ENCODE measurements around the gene RFTN1. TPM values are rescaled to one million over a fixed set of nuclear protein-coding genes. Genes with fewer than 3 reads are reported as not detected.

Gene RFTN1
- total and polyA plus RNA-seq, 12 donors, result 8.3 to 35.7 (median 17.4) TPM

DNA sequence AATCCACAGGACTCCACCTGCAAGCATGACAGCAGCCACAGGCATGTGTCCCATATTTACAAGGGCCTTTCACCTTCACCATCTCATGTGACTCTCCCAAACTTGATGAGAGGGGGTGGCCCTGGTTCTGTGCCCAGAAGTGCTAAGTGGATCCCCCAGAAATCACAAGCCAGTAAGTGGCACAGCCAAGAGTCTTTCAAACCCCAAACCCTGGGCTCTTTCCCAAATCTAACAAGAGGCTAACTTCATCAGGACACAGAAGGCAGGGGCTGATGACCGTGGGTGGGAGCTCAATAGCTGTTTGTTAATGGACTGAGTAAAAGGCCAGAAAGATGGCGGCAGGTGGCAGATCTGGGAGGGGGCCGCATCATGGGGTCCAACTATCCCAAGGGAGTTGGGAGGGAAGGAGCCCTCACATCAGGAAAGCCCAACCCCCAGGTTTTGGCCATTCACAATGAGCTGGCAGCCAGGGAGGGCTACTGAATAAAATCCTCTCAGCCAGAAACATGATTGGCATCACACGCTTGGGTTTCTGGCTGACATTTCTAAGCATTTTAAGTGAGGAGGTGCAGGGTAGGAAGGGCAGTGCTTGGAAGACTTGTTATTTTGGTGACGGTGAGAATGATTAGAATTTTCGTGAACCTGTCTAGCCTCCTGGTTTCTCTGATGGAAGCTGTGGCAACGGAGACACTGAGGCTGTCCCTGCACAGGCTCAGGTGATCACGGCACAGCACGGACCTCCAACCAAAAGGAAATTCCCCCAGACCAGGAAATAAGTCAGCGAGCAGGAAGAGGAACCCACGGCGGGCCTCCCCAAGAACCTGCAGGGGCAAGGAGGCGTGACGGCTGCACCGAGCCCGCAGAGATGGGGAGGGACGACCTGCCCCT is 139.2 kb downstream of the RFTN1 start:
- intact Hi-C loops (cut with DNase I), result no loop called here
- H3K27ac ChIP-seq, result peak overlapping the region in 1 of 5 donors; percentile 55
- WGBS, 4 donors, result 78 to 85% (median 82%) methylated on average over 15 to 17 of the region's 17 CpGs
- H3K36me3 ChIP-seq (replicated peaks in 1 of 2), result peaks cover 0 to 11% of the 10 kb centered on the region in 2 donors
- TF ChIP-seq, protein P1, sequence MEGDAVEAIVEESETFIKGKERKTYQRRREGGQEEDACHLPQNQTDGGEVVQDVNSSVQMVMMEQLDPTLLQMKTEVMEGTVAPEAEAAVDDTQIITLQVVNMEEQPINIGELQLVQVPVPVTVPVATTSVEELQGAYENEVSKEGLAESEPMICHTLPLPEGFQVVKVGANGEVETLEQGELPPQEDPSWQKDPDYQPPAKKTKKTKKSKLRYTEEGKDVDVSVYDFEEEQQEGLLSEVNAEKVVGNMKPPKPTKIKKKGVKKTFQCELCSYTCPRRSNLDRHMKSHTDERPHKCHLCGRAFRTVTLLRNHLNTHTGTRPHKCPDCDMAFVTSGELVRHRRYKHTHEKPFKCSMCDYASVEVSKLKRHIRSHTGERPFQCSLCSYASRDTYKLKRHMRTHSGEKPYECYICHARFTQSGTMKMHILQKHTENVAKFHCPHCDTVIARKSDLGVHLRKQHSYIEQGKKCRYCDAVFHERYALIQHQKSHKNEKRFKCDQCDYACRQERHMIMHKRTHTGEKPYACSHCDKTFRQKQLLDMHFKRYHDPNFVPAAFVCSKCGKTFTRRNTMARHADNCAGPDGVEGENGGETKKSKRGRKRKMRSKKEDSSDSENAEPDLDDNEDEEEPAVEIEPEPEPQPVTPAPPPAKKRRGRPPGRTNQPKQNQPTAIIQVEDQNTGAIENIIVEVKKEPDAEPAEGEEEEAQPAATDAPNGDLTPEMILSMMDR (IDR thresholded peaks at IDR 0.05), result no peak
- no peak for TF ChIP-seq POLR2A (IDR thresholded peaks at IDR 0.05)
- no peak for DNase-seq
- no peak overlapping the region for H3K4me3 ChIP-seq
- H3K9me3 ChIP-seq (replicated peaks in 1 of 3), result no peaks in the 10 kb centered on the region
- peaks cover 0 to 10% of the 10 kb centered on the region in 2 donors for H3K4me1 ChIP-seq (replicated peaks in 1 of 2)
- H3K27me3 ChIP-seq, result no peaks in the 10 kb centered on the region

DNA sequence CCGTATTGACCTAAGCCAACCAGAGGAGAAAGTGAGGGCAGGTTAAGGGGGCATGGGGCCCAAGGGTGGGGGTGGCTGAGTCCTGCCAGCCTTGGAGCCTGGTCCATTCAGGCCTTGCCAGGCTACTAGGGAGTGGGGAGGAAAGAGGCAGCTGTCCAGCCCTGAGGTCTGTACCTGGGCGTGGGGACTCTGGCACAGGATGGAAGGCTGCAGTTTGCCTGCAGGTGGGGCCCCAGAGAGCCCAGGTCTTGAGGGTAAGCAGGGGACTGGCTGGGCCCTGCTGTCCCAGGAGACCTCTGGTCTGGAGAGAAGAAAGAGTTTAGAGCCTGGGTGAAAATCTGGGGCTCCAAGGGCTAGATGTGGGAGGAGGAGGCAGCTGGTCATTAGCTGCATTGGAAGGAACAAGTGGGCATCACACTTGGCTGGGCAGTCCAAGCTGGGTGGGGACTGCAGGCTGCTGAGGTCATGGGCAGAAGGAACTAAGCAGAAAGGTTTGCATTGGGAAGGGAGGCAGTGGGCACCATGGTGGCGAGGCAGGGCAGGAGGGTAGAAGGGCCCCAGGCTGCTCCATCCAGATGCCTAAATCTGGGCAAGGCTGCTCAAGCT is 140.1 kb downstream of the RFTN1 start:
- intact Hi-C loops (cut with DNase I), result no loop called here
- Histone ChIP-seq H3K4me3 (no peak overlapping the region), H3K27ac (peak overlapping the region in 1 of 5 donors; percentile 55), H3K36me3 (replicated peaks in 1 of 2) (peaks cover 0 to 11% of the 10 kb centered on the region in 2 donors), H3K9me3 (replicated peaks in 1 of 3) (no peaks in the 10 kb centered on the region), H3K27me3 (no peaks in the 10 kb centered on the region), H3K4me1 (replicated peaks in 1 of 2) (peaks cover 0 to 10% of the 10 kb centered on the region in 2 donors)
- TF ChIP-seq, protein P1 (IDR thresholded peaks at IDR 0.05), result no peak
- no peak for TF ChIP-seq POLR2A (IDR thresholded peaks at IDR 0.05)
- no peak for DNase-seq
- 69 to 88% (median 79%) methylated on average over 3 of the region's 3 CpGs for WGBS, 4 donors

DNA sequence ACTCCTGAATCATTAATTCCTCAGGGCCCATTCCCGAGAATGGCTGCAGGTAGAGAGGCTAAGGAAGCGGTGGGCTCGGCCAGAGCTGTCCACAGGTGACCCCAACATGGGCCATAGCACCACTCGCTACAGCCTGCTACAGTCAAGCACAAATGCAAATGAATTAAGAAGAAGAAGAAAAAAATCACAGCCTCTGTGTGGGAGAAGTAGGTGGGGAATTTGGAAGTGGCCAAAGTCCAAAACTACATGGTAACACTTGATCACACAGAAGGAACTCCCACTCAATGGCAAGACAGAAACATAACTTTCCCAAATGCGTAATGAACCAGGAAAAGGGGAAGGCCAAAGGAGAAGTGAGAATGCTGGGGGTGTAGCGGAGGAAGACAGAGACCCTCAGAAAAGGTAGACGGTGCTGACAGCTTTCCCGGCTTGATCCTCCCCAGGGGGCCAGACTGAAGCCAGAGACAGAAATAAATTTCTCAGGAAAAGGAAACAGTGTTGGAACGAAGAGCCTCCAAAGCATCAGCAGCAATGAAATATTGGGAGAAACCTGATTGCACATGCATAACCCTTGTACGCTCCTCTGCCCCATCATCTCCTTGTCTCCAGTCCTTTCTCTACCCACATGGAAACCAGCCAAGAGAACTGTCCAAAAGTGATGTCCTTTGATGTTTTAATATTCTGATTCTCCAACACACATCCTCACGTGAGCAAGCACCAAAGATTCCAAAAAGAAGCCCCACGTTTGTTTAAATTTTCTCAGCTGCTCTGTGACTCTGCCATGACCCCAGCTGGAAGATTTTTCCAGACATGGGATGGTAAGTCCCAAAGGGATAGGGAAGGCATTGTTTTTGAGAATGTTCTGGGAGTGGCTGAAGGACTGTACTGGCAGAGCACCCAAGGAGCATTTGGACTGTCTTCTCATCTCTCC is 140.9 kb downstream of the RFTN1 start:
- H3K9me3 ChIP-seq (replicated peaks in 1 of 3), result no peaks in the 10 kb centered on the region
- DNase-seq, result no peak
- peak overlapping the region in 2 of 5 donors; percentile 5 to 55 for H3K27ac ChIP-seq
- WGBS, 4 donors, result 56 to 63% (median 58%) methylated on average over 12 of the region's 12 CpGs
- no peak overlapping the region for H3K4me3 ChIP-seq
- TF ChIP-seq POLR2A (IDR thresholded peaks at IDR 0.05), result no peak
- TF ChIP-seq, protein P1 (IDR thresholded peaks at IDR 0.05), result no peak
- intact Hi-C loops (cut with DNase I), result no loop called here
- no peaks in the 10 kb centered on the region for H3K27me3 ChIP-seq
- peaks cover 0 to 9% of the 10 kb centered on the region in 2 donors for H3K36me3 ChIP-seq (replicated peaks in 1 of 2)
- H3K4me1 ChIP-seq (replicated peaks in 1 of 2), result peaks cover 0 to 10% of the 10 kb centered on the region in 2 donors
